Stimulated activated effector memory CD8-positive, alpha-beta T cell treated with anti-CD3 and anti-CD28 coated beads, Interleukin-12 subunit alpha, Interleukin-12 subunit beta, amount 100 ng/mL, for 72 hours (primary cell): ENCODE results near the gene CACNA1C.

Experiments
- ATAC-seq: fragments of 150-1000 bp; cut with Tn5 transposase; 2 replicates; pipeline ENCODE4 v1.10.0; 2021
- DNase-seq, 2 donors: peaks; one replicate each; pipeline ENCODE4 v3.0.0; 2021 to 2022; ENCODE audit warnings: low spot score in 2 of 2
- H3K27ac Mint-ChIP-seq: one replicate; pipeline ENCODE4 v1.8.0; 2022; ENCODE audit warnings: mild to moderate bottlenecking, mixed read lengths
- H3K36me3 Mint-ChIP-seq: one replicate; pipeline ENCODE4 v1.8.0; 2022; ENCODE audit warnings: mild to moderate bottlenecking, mixed read lengths
- H3K4me1 Mint-ChIP-seq: one replicate; pipeline ENCODE4 v1.8.0; 2022; ENCODE audit warnings: mixed read lengths
- H3K4me3 Mint-ChIP-seq: one replicate; pipeline ENCODE4 v1.8.0; 2022; ENCODE audit warnings: mild to moderate bottlenecking, mixed read lengths
- H3K9me3 Mint-ChIP-seq: one replicate; pipeline ENCODE4 v1.8.0; 2022; ENCODE audit warnings: mixed read lengths

Gene CACNA1C

GRCh38 chr12:2270846-2271245 lies 218.1 kb downstream of the CACNA1C start:
- ATAC-seq (no peak), DNase-seq (no peak)
- Mint-ChIP-seq H3K27ac (no peak overlapping the region), H3K4me1 (no peaks in the 10 kb centered on the region), H3K9me3 (no peaks in the 10 kb centered on the region), H3K4me3 (no peak overlapping the region), H3K36me3 (no peaks in the 10 kb centered on the region)

- H3K4me3 Mint-ChIP-seq: no peak overlapping the region
- H3K9me3 Mint-ChIP-seq: no peaks in the 10 kb centered on the region
- H3K4me1 Mint-ChIP-seq: no peaks in the 10 kb centered on the region
- H3K36me3 Mint-ChIP-seq: no peaks in the 10 kb centered on the region
- no peak overlapping the region for H3K27ac Mint-ChIP-seq
- DNase-seq (no peak), ATAC-seq (no peak)
Measured at GRCh38 chr12:2271961-2272360, 219.2 kb downstream of the CACNA1C start.

DNA sequence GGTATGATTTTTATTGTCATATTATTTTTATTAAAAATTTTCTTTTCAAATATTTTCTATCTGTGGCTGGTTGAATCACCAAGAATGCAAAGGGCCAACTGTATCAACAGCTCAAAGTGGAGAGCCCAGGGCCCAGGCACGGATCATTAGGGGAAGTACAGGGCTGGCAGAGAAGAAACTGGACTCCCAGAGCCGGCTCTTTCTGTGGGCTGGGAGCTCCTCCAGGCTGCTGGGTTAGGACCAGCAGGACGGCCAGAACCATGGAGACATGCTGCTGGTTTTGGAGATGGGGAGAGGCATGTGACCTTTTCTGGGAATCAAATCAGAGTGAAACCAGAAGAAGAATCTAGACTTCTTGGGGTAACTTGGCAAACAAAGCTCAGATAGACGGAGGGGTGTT lies 220.5 kb downstream of the CACNA1C start:
- ATAC-seq (no peak), DNase-seq (no peak)
- H3K9me3 Mint-ChIP-seq: no peaks in the 10 kb centered on the region
- no peak overlapping the region for H3K4me3 Mint-ChIP-seq
- no peaks in the 10 kb centered on the region for H3K36me3 Mint-ChIP-seq
- H3K4me1 Mint-ChIP-seq: no peaks in the 10 kb centered on the region
- H3K27ac Mint-ChIP-seq: no peak overlapping the region

GRCh38 chr12:2273751-2274150 lies 221.0 kb downstream of the CACNA1C start:
- DNase-seq: no peak
- H3K4me1 Mint-ChIP-seq: no peaks in the 10 kb centered on the region
- H3K4me3 Mint-ChIP-seq: no peak overlapping the region
- ATAC-seq: no peak
- H3K27ac Mint-ChIP-seq: no peak overlapping the region
- H3K9me3 Mint-ChIP-seq: no peaks in the 10 kb centered on the region
- no peaks in the 10 kb centered on the region for H3K36me3 Mint-ChIP-seq

DNA sequence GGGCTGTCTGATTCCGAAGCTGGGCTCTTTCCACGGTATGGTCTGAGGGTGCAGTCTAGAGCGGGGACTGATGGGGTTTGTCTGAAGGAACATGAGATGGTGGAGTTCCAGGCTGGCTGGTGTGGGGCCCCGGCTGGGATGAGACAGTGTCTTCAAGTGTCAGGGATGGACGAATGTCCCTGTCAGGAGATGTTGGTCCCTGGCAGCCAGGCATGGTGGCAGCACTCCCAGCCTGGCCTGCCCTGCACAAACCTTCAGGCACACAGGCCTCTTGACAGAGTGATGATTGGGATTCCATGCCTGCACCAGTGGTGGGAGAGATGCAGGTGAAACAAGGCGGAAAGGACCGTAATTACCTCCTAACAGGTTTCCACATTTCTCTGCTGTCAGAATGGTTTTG lies 221.9 kb downstream of the CACNA1C start:
- DNase-seq (no peak), ATAC-seq (no peak)
- Mint-ChIP-seq H3K4me1 (no peaks in the 10 kb centered on the region), H3K9me3 (no peaks in the 10 kb centered on the region), H3K27ac (no peak overlapping the region), H3K36me3 (no peaks in the 10 kb centered on the region), H3K4me3 (no peak overlapping the region)

GRCh38 chr12:2276288-2277033 lies 223.7 kb downstream of the CACNA1C start:
- H3K4me3 Mint-ChIP-seq: no peak overlapping the region
- no peaks in the 10 kb centered on the region for H3K9me3 Mint-ChIP-seq
- H3K36me3 Mint-ChIP-seq: no peaks in the 10 kb centered on the region
- no peaks in the 10 kb centered on the region for H3K4me1 Mint-ChIP-seq
- ATAC-seq (no peak), DNase-seq (no peak)
- H3K27ac Mint-ChIP-seq: no peak overlapping the region

- no peaks in the 10 kb centered on the region for H3K36me3 Mint-ChIP-seq
- H3K4me3 Mint-ChIP-seq: no peak overlapping the region
- DNase-seq: no peak
- no peaks in the 10 kb centered on the region for H3K4me1 Mint-ChIP-seq
- no peak overlapping the region for H3K27ac Mint-ChIP-seq
- peak; percentile 34 for ATAC-seq
- H3K9me3 Mint-ChIP-seq: no peaks in the 10 kb centered on the region
Measured at GRCh38 chr12:2277492-2278155, 224.8 kb downstream of the CACNA1C start.

DNA sequence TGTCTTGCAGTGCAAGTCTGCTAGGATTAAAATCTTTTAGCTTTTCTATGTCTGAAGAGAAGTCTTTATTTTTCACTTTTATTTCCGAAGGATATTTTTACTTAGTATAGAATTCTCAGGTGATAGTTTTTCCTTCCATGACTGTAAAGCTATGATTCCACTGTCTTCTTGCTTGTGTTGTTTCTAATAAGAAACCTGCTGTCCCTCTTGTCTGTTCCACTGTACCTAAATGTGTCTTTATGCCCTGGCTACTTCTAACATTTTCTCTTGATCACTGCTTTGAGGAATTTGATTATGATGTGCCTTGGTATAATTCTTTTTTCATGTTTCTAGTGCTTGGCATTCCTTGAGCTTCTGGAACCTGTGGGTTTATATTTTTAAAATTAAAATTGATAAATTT lies 228.7 kb downstream of the CACNA1C start:
- DNase-seq: no peak
- H3K4me1 Mint-ChIP-seq: peaks cover 5% of the 10 kb centered on the region
- H3K27ac Mint-ChIP-seq: no peak overlapping the region
- no peaks in the 10 kb centered on the region for H3K36me3 Mint-ChIP-seq
- H3K9me3 Mint-ChIP-seq: no peaks in the 10 kb centered on the region
- no peak for ATAC-seq
- no peak overlapping the region for H3K4me3 Mint-ChIP-seq

- Mint-ChIP-seq H3K4me1 (peaks cover 5% of the 10 kb centered on the region), H3K4me3 (no peak overlapping the region), H3K36me3 (no peaks in the 10 kb centered on the region), H3K27ac (no peak overlapping the region), H3K9me3 (no peaks in the 10 kb centered on the region)
- no peak for DNase-seq
- no peak for ATAC-seq
Measured at GRCh38 chr12:2282318-2282717, 229.5 kb downstream of the CACNA1C start.

DNA sequence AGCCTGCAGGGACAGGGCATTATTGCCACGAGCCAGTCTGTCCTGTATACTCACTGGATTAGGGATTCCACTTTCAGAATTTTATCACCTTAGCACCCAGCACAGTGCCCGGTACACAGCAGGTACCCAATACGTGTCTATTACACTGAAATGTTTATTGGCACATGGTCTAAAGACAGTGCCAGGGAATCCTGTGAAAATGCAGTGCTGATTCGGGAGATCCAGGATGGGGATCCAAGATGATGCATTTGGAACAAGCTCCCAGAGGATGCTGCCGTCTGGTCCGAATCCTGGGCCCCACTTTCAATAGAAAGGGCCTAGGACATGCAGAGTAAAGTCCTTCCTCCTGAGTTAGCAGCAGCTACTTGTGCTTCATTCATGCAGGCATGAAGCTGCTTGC lies 230.7 kb downstream of the CACNA1C start:
- Mint-ChIP-seq H3K4me3 (no peak overlapping the region), H3K4me1 (peaks cover 5% of the 10 kb centered on the region), H3K9me3 (no peaks in the 10 kb centered on the region), H3K36me3 (no peaks in the 10 kb centered on the region), H3K27ac (no peak overlapping the region)
- DNase-seq: no peak
- no peak for ATAC-seq

DNA sequence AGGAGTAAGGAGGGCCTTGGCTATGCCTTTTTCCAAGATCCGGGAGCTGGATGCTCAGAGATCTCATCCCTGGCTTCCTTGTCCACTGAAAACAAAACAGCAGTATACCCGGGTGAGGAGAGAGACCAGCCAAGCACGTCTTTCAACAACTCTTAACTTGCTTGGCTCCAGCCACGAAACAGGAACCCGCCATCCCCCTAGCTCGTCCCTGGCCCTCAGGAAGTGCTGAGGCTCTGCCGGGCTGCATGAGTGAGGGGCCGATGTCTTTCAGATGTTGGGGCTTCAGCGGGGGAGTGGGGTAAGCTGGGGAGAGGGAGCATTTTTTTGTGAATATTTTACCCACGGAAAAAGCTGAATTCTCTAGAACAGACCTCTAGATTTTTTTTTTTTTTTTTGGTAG lies 231.1 kb downstream of the CACNA1C start:
- DNase-seq: no peak
- Mint-ChIP-seq H3K27ac (no peak overlapping the region), H3K4me3 (no peak overlapping the region), H3K9me3 (no peaks in the 10 kb centered on the region), H3K4me1 (peaks cover 5% of the 10 kb centered on the region), H3K36me3 (no peaks in the 10 kb centered on the region)
- ATAC-seq: no peak

- Mint-ChIP-seq H3K36me3 (no peaks in the 10 kb centered on the region), H3K9me3 (no peaks in the 10 kb centered on the region), H3K4me1 (peaks cover 5% of the 10 kb centered on the region), H3K4me3 (no peak overlapping the region), H3K27ac (no peak overlapping the region)
- ATAC-seq (no peak), DNase-seq (no peak)
Measured at GRCh38 chr12:2284321-2284813, 231.6 kb downstream of the CACNA1C start.

DNA sequence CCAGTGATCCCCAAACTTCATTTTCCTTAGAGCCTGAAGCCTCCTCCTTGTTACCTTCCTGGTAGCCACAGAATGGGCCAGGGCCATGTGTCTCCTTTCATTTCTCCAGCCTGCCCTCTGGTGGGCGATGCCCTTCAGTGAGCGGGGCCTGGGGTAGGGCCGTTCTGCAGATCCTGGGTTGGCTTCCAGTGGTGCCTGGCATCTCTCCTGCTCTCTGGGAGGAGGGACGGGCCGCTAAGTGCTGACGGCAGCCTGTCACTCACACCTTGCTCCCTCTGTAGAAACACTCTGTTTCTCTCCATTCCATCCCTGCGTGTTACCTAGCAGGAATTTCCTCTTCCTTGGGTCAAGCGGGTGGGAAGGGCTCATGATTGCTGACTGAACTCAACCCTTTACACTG lies 232.1 kb downstream of the CACNA1C start:
- H3K27ac Mint-ChIP-seq: no peak overlapping the region
- DNase-seq: no peak
- no peaks in the 10 kb centered on the region for H3K9me3 Mint-ChIP-seq
- peaks cover 5% of the 10 kb centered on the region for H3K4me1 Mint-ChIP-seq
- H3K4me3 Mint-ChIP-seq: no peak overlapping the region
- H3K36me3 Mint-ChIP-seq: no peaks in the 10 kb centered on the region
- ATAC-seq: peak; percentile 62

- H3K36me3 Mint-ChIP-seq: no peaks in the 10 kb centered on the region
- H3K4me3 Mint-ChIP-seq: no peak overlapping the region
- H3K9me3 Mint-ChIP-seq: no peaks in the 10 kb centered on the region
- no peak overlapping the region for H3K27ac Mint-ChIP-seq
- DNase-seq (no peak), ATAC-seq (no peak)
- H3K4me1 Mint-ChIP-seq: peaks cover 5% of the 10 kb centered on the region
Measured at GRCh38 chr12:2285462-2285861, 232.7 kb downstream of the CACNA1C start.

DNA sequence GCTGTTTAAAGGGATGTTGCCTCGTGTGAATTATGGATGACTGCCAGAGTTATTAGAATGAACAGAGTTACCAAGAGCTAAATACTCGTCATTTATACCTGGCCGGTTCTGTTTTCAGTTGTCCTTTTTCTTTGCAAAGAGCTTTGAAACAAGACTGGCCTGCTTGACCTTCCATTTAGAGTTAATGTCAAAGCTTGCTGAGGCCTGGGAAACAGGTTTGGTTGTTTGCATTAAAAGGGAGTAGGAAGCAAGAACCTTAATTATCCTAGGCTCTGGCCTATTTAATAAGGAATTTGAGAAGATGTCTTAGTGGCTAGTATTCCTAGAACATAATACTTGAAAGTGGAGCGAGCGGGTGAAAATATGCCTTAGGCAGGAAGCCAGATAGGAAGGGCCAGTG lies 233.3 kb downstream of the CACNA1C start:
- Mint-ChIP-seq H3K4me1 (peaks cover 5% of the 10 kb centered on the region), H3K36me3 (no peaks in the 10 kb centered on the region), H3K27ac (no peak overlapping the region), H3K9me3 (no peaks in the 10 kb centered on the region), H3K4me3 (no peak overlapping the region)
- ATAC-seq (no peak), DNase-seq (no peak)

GRCh38 chr12:2286461-2287131 lies 233.8 kb downstream of the CACNA1C start:
- Mint-ChIP-seq H3K4me1 (peaks cover 5% of the 10 kb centered on the region), H3K9me3 (no peaks in the 10 kb centered on the region), H3K4me3 (no peak overlapping the region), H3K27ac (no peak overlapping the region), H3K36me3 (no peaks in the 10 kb centered on the region)
- no peak for DNase-seq
- no peak for ATAC-seq
